GM21381 (cell line): ENCODE data around the gene LRRC25.
"Not testable (repeated sequence)": the region's sequence is repeated elsewhere in the genome, so short reads cannot be mapped to it uniquely, and the experiment has no call there.

Experiments used
- ATAC-seq: cut with Tn5 transposase; IDR thresholded peaks from one replicate; pipeline ENCODE4 v1.9.1; 2021; ENCODE audit warnings: mild to moderate bottlenecking, moderate library complexity; ENCODE audit not compliant: unreplicated experiment

Gene LRRC25

DNA sequence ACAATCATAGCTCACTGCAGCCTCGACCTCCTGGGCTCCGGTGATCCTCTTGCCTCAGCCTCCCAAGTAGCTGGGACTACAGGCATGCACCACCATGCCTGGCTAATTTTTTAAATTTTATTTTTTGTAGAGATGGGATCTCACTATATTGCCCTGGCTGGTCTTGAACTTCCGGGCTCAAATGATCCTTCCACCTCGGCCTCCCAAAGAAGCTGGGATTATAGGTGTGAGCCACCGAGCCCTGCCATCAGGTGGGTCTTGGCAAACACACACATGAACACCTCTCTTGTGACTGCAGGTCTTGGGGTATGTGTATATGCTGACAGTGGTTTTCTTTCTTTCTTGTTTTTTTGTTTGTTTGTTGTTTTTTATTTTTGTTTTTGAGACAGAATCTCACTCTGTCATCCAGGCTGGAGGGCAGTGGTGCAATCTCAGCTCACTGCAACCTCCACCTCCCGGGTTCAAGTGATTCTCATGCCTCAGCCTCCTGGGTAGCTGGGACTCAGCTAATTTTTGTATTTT lies 48.5 kb downstream of the LRRC25 start:
- ATAC-seq = not testable (repeated sequence)

DNA sequence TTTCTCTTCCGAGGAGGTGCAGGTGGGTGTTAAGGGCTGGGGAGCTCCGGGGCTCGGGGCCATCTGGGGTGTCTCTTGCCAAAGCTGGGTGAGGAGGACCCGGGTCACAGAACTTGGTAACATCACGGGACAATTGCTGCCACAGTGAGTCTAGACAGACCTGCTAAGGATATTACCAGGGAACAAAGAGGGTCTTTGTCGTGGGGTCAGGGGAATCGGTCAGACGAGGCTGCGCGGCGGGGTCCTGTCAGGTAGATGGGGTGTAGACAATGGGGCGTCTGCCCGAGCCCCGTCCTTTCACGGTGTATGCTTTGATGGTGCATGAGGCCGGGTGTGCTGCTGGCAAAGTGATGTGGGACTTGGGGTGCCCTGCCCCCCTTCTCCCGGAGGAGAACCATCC lies 49.3 kb downstream of the LRRC25 start:
- no peak for ATAC-seq

DNA sequence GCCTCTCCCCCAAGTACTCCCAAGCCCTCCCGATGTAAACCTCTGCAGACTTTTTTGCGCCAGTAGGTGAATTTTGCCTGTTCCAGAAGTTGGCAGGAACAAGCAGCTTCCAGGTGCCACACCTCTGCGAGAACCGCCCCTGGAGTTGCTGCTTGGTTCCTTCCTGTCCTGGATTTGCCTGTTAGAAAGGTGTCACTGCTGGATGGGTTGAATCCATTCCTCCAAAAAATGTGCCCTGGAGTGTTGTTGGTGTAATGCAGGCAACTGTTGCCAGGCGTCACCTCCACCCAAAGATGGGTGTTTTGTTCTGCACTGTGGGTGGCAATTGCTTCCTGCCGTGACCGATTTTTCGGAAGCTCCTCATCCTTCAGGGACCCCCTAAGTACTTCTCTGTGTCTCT lies 51.3 kb downstream of the LRRC25 start:
- ATAC-seq = no peak

DNA sequence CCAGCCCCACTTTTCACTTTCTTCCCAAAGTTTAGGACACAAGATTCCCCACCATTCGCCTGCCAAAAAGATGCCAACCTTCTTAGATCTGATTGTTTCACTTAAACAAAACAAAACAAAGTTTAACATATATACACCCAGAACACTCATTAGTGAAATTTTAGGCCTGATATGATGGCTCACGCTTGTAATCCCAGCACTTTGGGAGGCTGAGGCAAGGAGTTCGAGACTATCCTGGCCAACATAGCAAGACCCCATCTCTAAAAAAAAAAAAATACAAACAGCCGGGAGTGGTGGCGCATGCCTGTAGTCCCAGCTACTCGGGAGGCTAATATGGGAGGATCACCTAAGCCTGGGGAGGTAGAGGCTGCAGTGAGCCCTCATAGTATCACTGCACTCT lies 52.1 kb downstream of the LRRC25 start:
- no peak for ATAC-seq

DNA sequence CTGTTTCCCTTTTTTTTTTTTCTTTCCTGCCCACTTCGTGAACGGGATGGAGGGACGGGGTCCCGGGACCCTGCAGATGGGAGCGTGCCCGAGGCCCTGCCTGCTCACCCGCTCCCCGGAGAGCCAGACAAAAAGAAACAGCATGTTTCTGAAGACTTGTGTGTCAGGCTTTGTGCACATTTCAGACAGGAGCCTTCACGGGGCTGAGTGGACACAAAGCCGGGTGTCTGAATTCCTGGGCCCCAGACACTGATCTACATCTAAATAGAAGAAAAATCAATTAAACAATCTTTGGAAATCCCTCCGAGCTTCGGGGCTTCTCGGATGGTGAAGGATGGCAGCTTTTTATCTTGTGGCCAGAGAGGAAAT lies 52.9 kb downstream of the LRRC25 start:
- no peak for ATAC-seq

DNA sequence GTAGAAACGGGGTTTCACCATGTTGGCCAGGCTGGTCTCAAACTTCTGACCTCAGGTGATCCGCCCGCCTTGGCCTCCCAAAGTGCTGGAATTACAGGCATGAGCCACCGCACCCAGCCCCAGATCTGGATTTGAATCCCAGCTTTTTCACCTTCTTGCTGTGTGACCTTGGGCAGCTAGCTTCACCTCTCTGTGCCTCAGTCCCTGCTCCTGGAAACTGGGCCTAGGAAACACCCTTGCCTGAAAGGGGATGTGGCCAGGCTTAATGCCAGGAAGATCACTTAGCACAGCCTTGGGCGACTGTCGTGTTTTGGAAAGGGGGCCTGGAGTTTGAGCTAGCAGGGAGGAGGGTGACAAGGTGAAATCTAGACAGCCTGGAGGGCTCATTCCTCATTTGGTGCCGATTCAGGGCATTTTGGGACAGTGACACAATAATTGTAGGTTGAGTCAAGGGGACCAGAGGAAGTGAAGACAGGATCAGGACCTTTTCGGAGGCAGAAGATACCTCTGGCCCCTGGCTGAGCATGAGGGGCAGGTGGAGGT lies 55.3 kb downstream of the LRRC25 start:
- ATAC-seq = no peak
